ENCODE results near the gene NLRX1.

DNA sequence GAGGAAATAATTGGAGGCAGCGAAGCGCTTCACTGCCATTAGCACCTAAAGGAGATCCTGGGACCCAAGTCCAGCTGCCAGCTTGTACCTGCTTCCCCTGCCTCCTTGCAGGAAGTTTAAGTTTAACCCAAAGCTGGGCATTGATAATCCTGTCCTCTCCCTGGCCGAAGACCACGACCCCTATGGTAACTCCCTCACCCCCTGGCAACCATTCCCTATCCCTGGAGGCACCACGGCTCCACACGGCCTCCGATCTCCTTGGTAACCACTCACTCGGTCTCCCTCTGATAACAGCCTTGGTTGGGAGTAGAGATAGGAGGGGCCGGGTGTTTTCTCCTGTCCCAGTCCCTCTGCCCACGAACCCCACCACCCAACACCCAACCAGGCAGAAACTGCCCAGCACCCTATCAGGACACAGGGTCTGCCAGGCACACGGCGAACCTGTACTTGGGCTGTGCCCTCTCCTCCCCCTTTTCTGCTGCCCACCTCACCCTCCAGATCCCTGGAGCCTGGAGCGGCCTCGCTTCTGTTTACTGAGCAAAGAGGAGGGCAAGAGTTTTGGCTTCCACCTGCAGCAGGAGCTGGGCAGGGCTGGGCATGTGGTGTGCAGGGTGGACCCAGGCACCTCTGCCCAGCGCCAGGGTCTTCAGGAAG, 17.6 kb downstream of the NLRX1 start:
- TF ChIP-seq, protein P1, sequence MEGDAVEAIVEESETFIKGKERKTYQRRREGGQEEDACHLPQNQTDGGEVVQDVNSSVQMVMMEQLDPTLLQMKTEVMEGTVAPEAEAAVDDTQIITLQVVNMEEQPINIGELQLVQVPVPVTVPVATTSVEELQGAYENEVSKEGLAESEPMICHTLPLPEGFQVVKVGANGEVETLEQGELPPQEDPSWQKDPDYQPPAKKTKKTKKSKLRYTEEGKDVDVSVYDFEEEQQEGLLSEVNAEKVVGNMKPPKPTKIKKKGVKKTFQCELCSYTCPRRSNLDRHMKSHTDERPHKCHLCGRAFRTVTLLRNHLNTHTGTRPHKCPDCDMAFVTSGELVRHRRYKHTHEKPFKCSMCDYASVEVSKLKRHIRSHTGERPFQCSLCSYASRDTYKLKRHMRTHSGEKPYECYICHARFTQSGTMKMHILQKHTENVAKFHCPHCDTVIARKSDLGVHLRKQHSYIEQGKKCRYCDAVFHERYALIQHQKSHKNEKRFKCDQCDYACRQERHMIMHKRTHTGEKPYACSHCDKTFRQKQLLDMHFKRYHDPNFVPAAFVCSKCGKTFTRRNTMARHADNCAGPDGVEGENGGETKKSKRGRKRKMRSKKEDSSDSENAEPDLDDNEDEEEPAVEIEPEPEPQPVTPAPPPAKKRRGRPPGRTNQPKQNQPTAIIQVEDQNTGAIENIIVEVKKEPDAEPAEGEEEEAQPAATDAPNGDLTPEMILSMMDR (IDR thresholded peaks at IDR 0.05; ENCODE audit: insufficient read depth, low read length, poor library complexity, severe bottlenecking) = no peak
- TF ChIP-seq EZH2phosphoT487 (conservative IDR thresholded peaks at IDR 0.05; ENCODE audit: low read length) = no peak

Data from SU-DHL-6 (cell line).